Activated CD4-positive, alpha-beta T cell treated with anti-CD3 and anti-CD28 coated beads, Interleukin-2, Interleukin-4, amounts not matched to agents 100 ng/mL and 50 ng/mL, durations not matched to agents 16 hours and 8 hours (primary cell): ENCODE results near the gene PXYLP1.
"Not testable (repeated sequence)": the region's sequence is repeated elsewhere in the genome, so short reads cannot be mapped to it uniquely, and the experiment has no call there.

Experiments used
- DNase-seq: peaks from one replicate; pipeline ENCODE4 v3.0.0-alpha.2; 2020; ENCODE audit warnings: low spot score

PXYLP1 gene

GRCh38 chr3:141294301-141294700 is 62.7 kb downstream of the PXYLP1 start:
- no peak for DNase-seq

DNA sequence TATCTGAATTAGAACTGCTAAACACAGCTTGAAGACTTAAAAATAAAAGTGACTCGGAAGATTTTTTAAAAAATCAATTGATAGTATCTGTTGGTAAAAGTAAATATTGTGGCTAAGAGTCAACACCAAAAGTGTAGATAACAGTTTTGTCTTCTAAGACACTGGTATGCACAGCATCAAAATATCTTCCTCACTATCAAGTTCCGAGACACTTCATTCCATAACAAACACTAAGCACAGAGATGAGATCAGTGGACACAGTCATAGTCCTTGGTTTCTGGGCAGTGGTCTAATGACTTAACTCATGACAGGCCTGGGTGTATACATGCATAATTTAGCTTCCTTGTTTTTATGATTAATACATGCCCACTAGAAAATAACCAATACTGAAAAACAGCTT is 63.2 kb downstream of the PXYLP1 start:
- DNase-seq = no peak

DNA sequence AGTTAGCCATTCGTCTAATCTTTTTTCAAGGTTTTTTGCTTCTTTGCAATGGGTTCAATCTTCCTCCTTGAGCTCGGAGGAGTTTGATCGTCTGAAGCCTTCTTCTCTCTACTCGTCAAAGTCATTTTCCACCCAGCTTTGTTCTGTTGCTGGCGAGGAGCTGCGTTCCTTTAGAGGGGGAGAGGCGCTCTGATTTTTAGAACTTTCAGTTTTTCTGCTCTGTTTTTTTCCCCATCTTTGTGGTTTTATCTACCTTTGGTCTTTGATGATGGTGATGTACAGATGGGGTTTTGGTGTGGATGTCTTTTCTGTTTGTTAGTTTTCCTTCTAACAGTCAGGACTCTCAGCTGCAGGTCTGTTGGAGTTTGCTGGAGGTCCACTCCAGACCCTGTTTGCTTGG is 68.8 kb downstream of the PXYLP1 start:
- DNase-seq = not testable (repeated sequence)

- DNase-seq = no peak
These were observed 70.9 kb downstream of the PXYLP1 start for GRCh38 chr3:141302364-141303141.

- peak; percentile 83 for DNase-seq
These were observed 72.0 kb downstream of the PXYLP1 start for GRCh38 chr3:141303481-141304223.

DNA sequence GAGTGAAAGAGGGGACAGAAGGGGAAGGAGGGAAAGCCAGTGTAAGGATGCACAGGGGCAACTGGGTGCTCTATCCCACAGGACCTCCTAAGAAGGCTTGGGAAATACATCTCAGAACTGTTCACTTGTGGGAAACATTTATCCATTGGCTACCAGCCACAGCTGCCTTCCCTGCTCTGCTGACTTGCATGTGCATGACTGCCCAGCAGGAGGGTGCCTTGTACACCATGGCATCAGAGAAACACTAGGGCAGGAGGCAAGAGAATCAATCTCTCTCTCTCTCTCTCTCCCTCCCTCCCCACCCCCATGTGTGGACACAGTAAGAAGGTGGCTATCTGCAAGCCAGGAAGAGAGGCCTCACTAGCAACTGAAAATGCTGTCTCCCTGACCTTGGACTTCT is 73.8 kb downstream of the PXYLP1 start:
- DNase-seq = no peak

- no peak for DNase-seq
These were observed 74.7 kb downstream of the PXYLP1 start for GRCh38 chr3:141306276-141306675.

- DNase-seq = peak; percentile 42
These were observed 75.3 kb downstream of the PXYLP1 start for GRCh38 chr3:141306922-141307321.

DNA sequence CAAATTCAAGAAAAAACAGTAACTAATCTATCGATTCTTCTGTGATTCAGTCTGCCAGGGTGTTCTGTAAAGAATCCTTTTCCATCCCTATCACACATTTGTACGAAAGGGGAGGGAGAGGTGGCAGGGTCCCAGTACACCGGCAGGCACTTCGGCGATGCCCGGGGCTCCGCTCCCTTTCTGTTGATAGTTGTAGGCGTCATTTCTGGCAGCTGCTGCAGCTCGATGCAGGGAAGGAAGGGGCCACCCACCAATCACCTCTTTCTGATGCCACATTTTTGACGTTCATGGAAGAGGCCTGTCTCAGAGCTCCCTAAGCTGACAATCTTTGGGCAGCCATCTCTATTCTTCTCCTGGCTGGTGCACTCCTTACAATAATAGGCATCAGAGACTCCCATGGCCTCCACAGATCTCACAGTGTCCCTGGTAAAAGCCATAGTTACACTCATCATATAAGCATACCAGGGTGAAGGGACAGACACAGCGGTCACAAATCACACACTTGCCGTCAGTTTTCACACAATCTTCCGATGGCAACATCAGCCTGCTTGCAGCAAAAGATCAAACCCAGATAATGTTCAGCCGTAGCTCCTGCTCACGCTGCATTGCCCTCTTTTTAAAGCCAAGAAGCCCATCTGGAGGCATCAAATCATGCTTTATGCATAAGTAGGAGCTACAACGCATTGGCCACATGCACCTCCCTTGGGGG is 75.9 kb downstream of the PXYLP1 start:
- no peak for DNase-seq

DNA sequence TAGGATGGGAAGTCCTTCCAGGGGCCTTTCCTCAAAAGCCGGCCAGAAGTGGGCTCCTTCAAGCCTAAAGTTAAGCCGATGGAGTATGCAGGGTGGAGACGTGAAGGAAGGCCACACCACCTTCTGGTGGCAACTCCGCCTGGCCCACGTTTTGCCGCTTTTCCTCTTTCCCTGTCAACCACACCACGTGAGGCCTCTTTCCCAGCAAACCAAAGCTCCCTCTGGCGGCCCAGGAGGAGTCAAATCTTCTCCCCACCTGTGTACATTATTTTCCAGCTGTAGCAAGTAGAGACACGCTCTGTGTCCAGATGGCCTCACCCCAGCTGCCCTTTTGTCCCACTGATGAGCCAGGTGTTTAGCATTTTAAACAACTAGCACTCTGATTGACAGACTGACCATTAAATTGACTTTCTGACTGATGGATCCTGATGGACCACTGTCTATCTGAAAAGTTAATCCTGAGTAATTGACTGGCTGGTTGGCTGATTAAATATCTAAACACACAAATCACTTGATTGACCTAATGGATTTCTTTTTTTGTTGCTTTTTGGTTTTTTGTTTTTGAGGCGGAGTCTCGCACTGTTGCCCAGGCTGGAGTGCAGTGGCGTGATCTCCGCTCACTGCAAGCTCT is 77.1 kb downstream of the PXYLP1 start:
- DNase-seq = no peak

GRCh38 chr3:141311170-141311495 is 79.5 kb downstream of the PXYLP1 start:
- no peak for DNase-seq

GRCh38 chr3:141311496-141312353 is 80.1 kb downstream of the PXYLP1 start:
- peak; percentile 99 for DNase-seq

DNA sequence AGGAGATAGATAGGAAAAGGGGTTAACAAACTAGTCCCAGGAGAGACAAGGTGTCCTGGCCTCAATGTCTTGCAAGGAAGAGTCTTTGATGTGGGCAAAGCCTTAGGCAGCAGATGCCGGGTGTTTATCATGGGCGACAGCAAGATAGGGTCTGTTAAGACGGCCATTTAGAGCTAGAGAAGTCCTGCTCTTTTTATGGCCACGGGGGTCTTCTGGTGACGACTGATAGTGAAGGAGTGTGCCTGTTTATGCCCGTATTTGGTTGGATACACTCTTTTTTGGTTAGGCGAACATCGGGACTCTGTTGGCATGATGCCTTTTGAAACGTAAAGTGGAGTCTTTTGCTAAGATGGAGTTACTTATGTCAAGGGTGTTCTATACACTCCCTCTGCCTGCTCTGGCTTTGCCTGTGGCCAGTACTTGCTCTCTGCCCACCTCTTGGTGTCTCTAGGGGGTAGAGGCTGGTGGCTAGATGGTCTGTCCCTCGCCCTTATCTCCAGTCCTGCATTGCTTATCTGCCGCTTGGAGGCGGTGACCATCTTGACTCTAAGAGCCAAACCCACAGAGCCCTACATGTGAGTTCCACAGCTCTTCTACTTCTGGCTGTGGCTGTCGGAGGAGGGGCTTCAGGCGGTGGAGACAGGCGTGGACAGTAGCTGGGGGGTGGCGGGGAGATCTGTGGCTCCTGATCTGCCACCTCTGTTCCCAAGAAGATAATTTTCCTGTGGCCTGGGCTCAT is 80.9 kb downstream of the PXYLP1 start:
- no peak for DNase-seq

DNA sequence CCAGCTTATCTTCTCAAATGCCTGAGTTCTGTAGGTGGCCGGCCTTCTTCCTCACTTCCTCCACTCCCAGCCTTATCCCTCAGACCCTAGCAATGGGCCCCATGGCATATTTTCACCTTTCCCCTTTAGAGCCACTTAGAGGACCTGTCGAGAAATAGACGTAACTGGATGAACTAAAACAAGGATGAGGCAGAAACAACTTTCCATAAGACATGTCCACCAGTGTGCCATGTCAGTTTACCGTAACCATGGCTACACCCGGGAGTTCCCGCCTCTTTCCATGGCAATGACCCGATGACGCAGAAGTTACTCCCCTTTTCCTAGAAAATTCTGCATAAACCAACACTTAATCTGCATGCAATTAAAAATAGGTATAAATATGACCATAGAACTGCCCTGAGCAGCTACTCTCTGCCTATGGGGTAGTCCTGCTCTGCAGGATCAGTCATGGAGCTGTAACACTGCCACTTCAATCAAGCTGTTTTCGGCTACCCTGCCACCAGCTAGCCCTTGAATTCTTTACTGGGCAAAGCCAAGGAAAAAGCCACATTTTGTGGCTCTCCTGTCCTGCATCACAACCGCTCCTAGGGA is 81.6 kb downstream of the PXYLP1 start:
- DNase-seq = no peak

DNA sequence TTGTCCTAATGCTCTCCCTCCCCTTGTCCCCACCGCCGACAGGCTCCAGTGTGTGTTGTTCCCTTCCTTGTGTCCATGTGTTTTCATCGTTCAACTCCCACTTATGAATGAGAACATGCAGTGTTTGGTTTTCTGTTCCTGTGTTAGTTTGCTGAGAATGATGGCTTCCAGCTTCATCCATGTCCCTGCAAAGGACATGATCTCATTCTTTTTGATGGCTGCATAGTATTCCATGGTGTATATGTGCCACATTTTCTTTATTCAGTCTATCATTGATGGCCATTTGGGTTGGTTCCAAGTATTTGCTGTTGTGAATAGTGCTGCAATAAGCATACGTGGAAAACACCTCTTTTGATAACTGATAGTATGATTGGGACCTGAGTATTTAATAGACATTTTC is 82.8 kb downstream of the PXYLP1 start:
- DNase-seq = not testable (repeated sequence)

- DNase-seq = no peak
These were observed 85.2 kb downstream of the PXYLP1 start for GRCh38 chr3:141316851-141317250.

DNA sequence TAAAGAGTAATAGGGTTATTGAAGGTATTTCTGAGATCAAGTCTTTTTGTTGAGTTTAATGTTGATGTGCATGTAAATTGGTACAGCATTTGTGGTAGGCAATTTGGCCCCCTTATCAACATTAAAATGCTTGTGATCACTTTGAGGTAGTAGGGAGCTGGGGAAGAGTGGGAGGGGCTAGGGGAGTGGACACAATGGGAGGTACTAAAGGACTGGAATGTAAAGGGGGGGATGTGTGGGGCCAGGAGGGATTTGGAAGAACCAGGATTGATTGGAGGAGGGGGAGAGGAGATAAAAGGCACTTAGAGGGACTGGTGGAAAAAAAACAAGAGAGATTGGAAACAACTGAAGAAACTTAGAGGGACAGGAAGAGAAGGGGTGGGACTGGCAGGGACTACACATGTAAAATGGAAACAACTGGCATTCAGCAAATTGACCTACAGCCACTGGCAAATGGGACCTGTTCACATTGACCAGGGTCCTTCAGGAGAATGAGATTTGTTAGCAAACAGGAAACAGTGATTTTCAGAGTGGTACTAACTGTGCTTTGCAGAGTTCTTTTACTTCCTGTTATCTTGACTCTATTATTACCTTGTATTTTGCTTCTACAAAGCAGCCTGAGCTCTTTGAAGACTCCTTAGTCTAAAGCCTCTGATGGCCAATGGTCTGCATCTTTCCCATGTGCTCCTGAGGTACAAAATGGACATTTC is 88.9 kb downstream of the PXYLP1 start:
- no peak for DNase-seq

DNA sequence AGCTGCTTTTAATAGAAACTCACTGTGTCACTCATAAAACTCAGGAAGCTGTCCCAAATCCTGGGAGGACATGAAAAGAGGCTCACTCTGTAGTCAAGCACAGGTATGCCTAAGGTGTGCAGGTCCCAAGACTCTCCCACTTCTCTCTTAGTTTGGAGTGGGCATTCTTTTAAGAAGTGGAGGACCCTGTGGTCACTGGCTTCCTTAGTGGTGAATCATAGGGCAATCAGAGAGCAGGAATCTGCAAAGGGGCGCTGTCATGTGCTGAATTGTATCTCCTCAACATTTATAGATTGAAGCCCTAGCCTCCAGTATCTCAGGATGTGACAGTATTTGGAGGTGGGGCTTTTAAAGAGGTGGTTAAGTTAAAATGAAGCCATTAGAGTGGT is 89.5 kb downstream of the PXYLP1 start:
- no peak for DNase-seq

DNA sequence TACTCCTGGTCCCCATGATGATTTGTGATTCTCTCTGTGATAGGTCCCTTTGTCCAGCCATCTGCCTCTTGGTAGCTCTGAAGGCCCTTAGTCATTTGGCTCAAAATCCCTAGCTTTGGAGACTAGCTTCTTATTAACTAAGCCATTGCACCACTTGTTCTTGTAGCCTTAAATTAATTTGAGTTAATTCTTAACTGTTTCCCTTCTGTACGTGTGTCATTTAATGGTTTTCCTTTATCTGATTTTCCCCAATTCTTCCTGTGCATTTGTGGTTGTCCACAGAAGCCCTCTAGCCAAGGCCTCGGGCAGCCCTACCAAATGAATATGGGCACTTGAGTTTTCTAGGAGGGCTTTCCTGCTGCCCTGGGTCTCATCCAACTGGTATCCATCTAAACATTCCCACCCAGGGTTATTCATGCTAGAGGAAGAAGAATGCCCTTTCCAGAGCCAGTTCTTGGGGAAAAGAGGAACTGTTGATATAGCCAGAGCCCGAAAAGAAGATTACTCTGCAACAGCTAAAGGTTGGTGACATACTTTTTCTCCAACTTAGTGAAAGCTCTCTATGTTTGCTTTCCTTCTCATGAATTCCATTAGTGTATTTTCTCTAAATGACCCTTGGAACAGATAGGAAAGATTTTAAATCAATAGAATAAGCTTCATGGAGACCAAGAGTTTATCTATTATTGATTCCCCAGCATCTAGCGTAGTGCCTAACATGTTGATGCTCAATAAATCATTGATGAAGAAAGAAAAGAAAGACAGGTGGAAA is 92.5 kb downstream of the PXYLP1 start:
- DNase-seq = no peak
